GM19463 (cell line): Measurements from ENCODE around the gene MAG.

Source experiments
- ATAC-seq: cut with Tn5 transposase; IDR thresholded peaks from one replicate; pipeline ENCODE4 v1.9.1; 2021; ENCODE audit warnings: mild to moderate bottlenecking, moderate library complexity; ENCODE audit not compliant: unreplicated experiment

MAG gene, protein sequence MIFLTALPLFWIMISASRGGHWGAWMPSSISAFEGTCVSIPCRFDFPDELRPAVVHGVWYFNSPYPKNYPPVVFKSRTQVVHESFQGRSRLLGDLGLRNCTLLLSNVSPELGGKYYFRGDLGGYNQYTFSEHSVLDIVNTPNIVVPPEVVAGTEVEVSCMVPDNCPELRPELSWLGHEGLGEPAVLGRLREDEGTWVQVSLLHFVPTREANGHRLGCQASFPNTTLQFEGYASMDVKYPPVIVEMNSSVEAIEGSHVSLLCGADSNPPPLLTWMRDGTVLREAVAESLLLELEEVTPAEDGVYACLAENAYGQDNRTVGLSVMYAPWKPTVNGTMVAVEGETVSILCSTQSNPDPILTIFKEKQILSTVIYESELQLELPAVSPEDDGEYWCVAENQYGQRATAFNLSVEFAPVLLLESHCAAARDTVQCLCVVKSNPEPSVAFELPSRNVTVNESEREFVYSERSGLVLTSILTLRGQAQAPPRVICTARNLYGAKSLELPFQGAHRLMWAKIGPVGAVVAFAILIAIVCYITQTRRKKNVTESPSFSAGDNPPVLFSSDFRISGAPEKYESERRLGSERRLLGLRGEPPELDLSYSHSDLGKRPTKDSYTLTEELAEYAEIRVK

DNA sequence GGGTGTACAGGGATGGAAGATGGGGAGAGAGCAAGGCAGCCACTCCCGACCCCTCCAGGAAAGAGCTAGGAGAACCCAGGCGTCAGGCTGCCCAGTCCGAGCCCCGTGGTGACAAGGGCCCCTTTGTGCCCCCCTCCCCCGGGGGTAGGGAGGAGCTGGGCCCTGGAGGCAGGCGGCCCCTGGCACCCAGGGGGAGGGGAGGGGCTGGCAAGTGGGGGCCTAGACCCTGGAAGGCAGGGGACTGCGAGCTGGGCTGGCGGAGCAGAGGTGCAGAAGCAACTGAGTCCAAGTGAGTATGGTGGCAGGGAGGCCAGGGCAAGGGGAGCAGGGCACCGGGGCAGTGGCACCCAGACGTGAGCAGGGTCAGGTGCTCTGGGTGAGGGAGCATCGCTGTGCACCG, at the start of gene MAG:
MAG (plus strand) TSS at position 246 of the 400 bp plus-strand sequence. CDS start 3,248 bp downstream, outside the sequence.
- no peak for ATAC-seq

DNA sequence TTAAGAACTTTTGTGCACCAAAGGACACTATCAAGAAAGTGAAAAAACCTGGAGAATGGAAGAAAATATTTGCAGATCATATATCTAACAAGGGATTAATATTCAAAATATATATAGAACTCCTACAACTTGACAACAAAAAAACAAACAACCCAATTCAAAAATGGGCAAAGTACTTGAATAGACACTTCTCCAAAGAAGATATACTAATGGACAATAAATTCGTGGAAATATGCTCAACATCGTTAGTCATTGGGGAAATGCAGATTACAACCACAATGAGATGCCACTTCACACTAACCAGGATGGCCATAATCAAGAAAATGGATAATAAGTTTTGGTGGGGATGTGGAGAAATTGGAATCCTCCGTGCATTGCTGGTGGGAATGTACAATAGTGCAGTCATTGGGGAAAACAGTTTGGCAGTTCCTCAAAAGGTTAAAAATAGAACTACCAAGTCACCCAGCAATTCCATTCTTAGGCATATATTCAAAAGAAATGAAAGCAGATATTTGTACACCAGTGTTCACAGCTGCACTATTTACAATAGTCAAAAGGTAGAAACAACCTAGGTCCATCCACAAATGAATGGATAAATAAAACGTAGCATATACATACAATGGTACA, 45.4 kb upstream of the MAG start:
- no peak for ATAC-seq

DNA sequence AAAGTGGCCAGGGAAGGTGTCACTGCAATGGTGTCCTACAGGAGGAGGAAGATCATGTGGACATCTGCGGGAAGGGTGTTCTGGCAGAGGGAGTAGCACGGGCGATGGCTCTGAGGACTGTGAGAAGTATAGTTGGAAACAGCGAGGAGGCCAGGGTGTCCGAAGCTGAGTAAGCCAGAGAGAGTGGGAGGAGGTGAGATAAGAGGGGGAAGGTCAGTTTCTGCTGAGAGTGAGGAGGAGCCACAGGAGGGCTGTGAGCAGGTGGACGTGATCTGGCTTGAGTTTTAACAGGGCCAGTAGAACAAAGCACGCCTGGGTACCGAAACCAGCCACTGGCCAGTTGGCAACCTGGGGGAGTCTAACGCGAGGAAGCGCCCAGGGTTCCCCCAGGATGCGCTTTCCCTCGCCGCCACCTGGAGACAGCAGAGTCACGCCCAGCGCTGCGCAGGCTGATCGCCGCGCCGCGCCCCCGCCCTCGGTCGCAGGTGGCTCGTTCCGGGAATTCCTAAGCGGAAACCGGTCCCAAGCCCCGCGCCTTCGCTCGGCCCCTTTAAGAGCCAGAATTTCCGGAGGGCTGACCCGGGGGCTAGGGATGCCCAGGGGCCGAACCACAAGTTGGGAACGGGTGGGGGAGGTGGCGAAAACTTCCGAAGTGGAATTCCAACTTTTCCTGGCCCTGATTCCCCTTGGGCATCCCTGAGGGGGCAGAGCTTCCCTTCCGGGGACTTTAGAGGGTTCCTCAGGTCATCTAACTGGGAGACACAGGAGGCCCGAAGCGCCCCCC, 44.2 kb upstream of the MAG start:
- peak; percentile 39 for ATAC-seq

DNA sequence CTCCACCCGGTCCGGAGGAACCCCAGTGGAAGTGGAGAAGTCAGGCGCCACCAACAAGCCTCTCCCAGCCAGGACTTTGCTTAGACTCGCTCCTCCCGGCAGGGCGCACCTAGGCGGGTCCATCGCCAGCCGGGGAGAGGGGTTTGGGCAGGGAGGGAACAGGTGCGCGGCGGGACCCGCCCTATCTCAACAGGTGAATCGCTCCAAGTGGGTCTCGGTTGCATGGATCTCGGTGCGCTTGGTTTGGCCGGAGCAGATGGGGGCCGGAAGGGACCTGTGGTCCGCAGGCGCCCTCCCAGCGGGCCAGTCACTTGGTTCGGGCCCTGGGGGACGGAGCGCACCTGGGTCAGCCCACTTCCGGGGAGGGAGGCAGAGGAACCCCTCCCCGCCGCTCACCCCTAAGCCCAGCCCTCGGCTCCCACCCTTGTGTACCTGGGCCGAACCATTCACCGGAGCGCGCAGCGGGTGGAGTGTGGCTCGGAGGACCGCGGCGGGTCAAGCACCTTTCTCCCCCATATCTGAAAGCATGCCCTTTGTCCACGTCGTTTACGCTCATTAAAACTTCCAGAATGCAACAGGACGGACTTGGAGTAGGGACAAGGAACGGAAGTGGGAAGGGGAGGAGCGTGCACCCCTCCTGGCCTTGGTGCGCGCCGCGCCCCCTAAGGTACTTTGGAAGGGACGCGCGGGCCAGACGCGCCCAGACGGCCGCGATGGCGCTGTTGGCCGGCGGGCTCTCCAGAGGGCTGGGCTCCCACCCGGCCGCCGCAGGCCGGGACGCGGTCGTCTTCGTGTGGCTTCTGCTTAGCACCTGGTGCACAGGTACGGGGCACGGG, 43.4 kb upstream of the MAG start, which contains the start of gene LSR:
LSR (plus strand) TSS at position 693 of the 836 bp plus-strand sequence; CDS start at position 714, 21 bp downstream.
- ATAC-seq: peak; percentile 78

DNA sequence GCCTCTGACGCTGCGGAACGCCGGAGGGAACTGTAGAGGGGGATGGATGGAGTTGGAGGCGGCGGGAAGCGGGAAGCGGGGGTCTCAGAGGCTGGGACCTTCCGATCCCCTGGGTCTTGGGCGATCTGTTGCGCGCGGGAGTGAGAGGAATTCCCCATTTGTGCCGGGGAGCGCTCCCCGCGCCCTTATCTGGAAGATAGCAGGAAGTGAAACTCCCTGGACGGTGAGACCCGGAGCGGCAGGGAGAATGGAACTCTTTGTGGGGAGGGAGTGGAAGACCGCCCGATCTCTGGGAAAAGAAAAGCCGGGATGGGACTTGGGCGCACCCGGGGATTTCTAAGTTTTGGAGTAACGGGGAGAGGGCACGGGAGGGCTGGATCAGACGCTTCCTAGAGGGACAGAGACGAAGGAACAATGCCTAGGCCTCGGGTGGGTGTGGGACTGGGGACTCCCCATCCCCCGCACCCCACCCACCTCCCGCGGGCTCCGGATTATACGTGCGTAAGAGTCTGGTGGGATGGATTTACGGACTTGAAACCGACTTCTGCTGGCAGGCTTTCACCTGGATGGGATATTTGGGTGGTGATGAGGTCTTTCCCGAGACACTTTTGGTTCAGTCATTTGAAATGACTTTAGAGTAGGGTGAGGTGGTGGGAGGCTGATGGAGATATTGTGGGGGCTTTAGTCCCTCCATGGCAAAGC, 42.7 kb upstream of the MAG start:
- no peak for ATAC-seq

DNA sequence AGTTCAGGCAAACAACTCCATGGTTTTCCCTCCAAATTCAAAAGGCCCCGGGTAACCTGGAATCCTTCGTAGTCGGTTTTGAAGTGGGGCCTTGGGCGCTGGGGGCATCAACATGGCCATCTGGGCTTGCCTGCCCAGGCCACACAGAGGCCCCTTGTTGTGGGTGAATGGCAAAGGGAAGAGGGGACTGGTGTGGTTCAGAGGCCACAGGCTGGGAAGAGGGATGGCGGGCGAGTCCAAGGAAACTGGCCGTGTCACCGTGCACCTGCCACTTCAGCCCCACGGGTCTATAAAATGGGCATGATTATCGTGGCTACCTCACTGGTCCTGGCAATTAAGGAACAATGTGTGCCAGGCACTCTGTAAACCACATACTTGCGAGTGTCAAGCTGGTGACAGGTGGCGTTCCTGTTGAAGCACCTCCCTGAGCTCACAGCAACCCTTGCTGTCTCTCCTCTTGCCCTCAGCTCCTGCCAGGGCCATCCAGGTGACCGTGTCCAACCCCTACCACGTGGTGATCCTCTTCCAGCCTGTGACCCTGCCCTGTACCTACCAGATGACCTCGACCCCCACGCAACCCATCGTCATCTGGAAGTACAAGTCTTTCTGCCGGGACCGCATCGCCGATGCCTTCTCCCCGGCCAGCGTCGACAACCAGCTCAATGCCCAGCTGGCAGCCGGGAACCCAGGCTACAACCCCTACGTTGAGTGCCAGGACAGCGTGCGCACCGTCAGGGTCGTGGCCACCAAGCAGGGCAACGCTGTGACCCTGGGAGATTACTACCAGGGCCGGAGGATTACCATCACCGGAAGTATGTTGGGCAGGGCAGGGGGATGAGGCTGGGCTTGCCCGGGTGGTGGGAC, 41.9 kb upstream of the MAG start:
- ATAC-seq: no peak

DNA sequence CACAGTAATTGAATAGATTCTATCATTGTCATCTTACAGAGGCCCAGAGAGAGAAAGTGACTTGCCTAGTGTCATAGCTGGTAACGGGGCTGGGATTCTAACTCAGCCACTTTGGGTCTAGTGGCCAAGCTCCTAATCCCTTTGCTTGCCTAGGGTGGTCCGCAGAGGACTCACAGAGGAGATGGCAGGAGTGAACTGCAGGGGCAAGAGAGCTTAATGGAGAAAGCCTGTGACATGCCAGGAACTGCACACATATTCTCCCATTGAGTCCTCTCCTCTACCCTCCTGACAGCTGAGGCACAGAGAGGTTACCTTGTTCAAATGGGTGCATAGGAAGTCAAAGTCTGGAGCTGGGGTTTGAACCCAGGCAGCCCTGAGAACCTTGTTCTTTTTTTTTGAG, 40.5 kb upstream of the MAG start:
- ATAC-seq: no peak

DNA sequence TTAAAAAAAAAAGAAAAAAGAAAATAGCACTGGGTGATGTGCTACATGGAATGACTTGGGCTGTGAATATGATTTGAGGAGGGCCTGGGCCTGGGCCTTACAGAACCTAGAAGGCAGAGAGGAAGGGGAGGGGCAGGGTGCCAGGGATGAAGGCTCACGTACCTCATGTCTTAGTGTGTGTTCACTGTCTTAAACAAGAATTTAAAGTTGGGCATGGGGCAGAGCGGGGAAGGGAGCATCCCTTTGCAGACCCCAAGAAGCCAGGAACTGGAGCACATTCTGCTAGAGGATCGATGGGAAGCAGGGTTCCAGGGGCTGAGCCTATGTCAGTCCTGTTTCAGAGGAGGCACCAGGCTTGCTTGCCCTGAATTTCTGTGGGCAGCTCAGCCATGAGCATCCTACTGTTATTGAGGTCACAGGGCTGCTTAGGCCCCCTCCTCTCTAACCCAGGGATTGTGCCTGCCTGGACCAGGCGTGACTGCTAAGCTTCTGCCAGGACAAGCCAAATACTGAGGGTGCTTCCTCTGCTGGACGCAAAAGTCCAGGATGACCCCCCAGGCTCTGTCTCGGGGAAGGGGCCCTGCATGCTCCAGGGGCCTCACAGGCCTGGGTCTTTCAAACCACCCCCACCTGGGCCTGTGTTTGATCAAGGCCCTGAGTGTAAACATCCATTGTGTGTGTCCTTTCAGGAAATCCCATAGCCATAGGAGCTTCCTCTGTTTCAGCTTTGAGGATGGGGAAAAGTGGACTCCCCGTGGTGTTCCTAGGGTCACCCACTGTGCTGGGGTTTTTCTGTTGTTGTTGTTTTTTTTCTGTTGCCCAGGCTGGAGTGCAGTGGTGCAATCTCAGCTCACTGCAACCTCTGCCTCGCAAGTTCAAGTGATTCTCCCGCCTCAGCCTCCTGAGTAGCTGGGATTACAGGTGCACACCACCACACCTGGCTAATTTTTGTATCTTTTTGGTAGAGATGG, 38.4 kb upstream of the MAG start:
- ATAC-seq: no peak

DNA sequence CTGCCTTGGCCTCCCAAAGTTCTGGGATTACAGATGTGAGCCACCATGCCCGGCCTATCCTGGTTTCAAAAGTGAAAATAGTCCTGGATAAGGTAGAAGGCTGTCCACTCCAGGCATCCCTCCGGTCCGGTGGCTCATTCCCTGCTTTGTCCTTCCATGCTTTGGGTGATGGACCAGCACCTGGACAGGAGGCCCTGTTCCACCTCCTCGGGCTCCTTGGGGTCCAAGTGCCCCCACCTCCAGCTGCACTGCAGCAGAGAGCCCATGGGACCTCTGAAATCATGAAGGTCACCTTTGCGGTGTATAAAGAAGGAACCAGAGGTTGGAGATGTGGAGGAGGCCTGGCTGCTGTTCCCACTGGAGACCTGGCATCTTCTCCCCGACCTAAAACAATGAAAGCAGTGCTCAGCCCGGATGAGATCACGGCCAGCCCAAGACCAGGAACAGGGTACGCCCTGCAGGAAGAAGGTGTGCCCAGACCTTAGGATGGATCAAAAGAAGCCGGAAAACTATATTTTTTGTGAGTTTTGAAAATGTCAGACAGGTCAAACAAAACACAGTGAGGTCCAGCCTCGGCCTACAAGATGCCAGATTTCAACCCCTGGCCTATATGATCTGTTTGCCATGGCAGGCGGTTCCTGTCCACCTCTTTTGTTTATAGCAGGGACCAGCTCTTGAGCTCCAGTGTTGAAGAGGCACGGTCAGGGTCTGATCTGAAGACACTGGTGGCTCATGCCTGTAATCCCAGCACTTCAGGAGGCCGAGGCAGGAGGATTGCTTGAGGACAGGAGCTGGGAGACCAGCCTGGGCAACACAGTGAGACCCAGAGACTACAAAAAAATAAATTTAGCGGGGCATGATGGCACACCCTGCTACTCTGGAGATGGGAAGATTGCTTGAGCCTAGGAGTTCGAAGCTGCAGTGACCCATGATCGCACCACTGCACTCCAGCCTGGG, 37.3 kb upstream of the MAG start:
- ATAC-seq: no peak

DNA sequence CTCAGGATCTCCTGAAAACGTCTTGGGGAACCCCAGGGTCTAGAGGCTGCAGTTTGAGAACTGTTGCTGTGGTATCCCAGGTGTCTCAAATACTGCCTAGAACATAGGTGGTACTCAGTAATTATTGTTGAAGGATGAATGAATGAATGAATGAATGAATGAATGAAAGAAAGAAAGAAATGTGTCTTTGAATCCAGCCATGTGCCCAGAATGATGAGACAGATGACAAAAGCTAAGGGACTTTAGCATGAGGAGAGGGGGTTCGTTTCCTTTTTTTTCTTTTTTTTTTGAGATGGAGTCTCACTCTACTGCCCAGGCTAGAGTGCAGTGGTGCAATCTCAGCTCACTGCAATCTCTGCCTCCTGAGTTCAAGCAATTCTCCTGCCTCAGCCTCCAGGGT, 35.4 kb upstream of the MAG start:
- no peak for ATAC-seq

DNA sequence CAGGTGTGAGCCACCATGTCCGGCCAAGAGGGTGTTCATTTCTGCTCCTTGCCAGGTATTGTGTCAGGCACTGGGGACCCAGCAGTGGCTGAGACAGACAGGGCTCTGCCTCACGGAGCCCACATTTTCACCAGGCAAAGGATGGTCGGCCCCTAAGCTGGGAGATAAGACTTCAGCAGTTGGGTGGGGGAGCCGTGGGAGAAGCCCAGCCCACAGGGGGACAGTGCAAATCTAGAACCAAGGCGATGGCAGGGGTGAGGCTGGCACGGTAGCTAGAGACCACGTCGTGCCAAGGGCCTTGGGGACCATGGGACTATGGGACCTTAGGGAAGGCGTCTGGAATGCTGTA, 34.9 kb upstream of the MAG start:
- ATAC-seq: no peak

DNA sequence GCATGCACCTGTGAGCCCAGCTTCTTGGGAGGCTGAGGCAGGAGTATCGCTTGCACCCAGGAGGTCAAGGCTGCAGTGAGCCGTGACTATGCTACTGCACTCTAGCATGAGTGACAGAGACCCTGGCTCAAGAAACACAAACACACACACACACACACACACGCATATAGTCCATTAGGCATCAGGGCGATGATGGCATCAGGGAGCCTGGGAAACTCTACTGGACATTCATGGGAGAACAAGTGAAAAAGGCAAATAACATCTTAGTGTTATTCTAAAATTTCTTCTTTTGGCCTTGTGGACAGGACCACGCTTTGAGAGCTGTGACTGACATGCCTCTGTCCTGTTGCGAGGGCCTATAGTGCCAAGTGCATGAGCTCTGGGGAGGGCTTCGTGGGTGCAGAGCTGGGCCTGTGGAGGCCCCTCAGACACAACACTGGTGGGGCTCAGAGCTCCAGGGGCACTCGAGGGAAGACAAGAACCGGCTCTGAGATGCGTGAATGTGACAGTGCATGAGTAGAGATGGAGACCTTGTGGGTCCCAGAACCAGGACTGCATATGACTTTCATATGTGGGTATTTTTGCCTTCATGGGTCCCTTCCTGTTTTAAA, 31.2 kb upstream of the MAG start:
- ATAC-seq: no peak

DNA sequence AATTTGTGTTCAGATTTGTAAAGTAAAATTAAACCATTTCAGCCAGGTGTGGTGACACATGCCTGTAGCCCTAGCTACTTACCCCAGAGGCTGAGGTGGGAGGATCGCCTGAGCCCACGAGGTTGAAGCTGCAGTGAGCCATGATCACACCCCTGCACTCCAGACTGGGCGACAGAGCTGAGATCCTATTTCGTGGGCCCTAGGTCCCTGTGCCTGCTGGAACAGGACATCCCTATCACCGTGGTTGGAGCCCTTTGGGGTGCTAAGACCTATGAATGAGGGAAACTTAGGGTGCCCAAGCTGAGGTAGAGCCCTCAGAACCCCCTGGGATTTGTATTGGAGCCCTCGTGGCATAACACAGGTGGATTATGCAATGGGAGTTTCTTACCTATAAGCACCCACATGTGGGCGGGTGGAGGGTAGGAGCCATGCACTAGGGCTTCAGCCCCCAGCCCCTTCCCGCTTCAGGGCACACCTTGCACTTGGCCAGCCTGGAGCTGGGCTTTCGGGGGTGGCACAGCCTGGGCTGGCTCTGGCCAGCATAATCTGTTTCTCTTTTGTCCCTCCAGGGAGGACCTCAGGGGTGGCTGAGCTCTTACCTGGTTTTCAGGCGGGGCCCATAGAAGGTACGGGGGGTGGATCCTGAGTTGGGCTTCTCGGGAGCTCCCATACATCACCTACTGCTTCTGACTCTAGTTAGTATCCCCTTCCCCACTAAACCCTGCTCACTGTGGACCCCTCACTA, 30.4 kb upstream of the MAG start:
- no peak for ATAC-seq

DNA sequence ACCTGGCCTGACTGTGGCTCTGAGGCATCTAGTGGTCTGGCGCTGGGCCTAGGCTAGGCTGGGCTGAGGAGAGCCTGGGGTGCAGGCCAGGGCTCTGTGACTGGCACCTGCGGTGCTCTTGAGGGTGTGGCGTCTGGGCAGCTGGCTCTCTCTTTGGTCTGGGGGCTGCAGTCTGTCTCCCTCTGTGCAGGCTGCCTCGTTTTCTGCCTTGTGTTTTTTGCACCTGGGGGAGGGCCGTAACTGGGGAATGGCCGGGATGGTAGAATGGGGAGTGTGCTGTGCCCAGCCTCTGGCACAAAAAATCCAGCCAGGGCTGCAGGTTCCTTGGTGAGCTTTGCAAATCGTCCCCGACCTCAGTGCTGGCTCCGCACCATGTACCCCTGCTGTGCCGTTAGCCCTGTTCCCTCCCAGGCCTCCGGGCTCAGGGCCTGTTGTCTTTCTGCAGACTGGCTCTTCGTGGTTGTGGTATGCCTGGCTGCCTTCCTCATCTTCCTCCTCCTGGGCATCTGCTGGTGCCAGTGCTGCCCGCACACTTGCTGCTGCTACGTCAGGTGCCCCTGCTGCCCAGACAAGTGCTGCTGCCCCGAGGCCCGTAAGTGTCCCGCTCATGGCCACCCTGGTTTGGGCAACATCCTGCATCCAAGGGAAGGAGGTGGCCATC, 29.7 kb upstream of the MAG start:
- no peak for ATAC-seq
